ENCODE measurements around the gene FMN1.

GRCh38 chr15:32781781-32782180, 412.7 kb downstream of the FMN1 start:
- TF ChIP-seq CTCF (IDR thresholded peaks at IDR 0.05): no peak
- no peak for TF ChIP-seq POLR2A (IDR thresholded peaks at IDR 0.05)
- no peak for TF ChIP-seq POLR2AphosphoS5 (IDR thresholded peaks at IDR 0.05)

Data from upper lobe of left lung (tissue), 4 donors.